WTC11 (cell line): ENCODE results near the gene CHI3L1. TPM values are rescaled to one million over a fixed set of nuclear protein-coding genes. Genes with fewer than 3 reads are reported as not detected.

Experiments
- ATAC-seq: fragments of 200-7000 bp; cut with Tn5 transposase; 2 replicates; pipeline ENCODE4 v1.10.0; 2021; ENCODE audit warnings: mild to moderate bottlenecking, moderate library complexity
- CTCF ChIA-PET: fragments of 300-600 bp; sonication (Branson Sonifier 250); formaldehyde crosslinking; loops from one replicate; lab custom pipeline; 2021; ENCODE audit warnings: antibody characterized with exemption; lab: Charles Lee
- POLR2A ChIA-PET: fragments of 350-600 bp; sonication (Branson Sonifier 250); formaldehyde crosslinking; loops from one replicate; lab custom pipeline; 2021; ENCODE audit warnings: antibody characterized with exemption; lab: Charles Lee
- DNase-seq: peaks from one replicate; pipeline ENCODE4 v3.0.0; 2021; ENCODE audit warnings: low spot score
- H3K27ac Mint-ChIP-seq: 2 replicates; pipeline ENCODE4 v1.8.0; 2021; ENCODE audit warnings: mixed read lengths
- H3K27me3 Mint-ChIP-seq: 2 replicates; pipeline ENCODE4 v1.8.0; 2021; ENCODE audit warnings: low read depth, mild to moderate bottlenecking, moderate library complexity, mixed read lengths
- H3K36me3 Mint-ChIP-seq: 2 replicates; pipeline ENCODE4 v1.8.0; 2021; ENCODE audit warnings: mixed read lengths
- H3K4me1 Mint-ChIP-seq: 2 replicates; pipeline ENCODE4 v1.8.0; 2022; ENCODE audit warnings: mixed read lengths
- H3K4me3 Mint-ChIP-seq: 2 replicates; pipeline ENCODE4 v1.8.0; 2021; ENCODE audit warnings: mild to moderate bottlenecking, moderate library complexity, mixed read lengths
- H3K9me3 Mint-ChIP-seq: 2 replicates; pipeline ENCODE4 v1.8.0; 2021; ENCODE audit warnings: mixed read lengths
- AFF4 ChIP-seq: sonication (generic); formaldehyde crosslinking; IDR thresholded peaks from 2 replicates; pipeline ENCODE4 v1.8.1; 2023; ENCODE audit warnings: mild to moderate bottlenecking, missing genetic modification reagents, borderline replicate concordance
- AR ChIP-seq: fragments of 250-450 bp; sonication (Bioruptor Pico); IDR thresholded peaks from 2 replicates; pipeline ENCODE4 v1.9.0; 2021; ENCODE audit warnings: mild to moderate bottlenecking
- ARID4B ChIP-seq: sonication (generic); formaldehyde crosslinking; IDR thresholded peaks from 2 replicates; pipeline ENCODE4 v1.8.0; 2023; ENCODE audit warnings: missing genetic modification reagents, mild to moderate bottlenecking, borderline replicate concordance
- CREB1 ChIP-seq: sonication (generic); formaldehyde crosslinking; IDR thresholded peaks from 2 replicates; pipeline ENCODE4 v1.8.0; 2023; ENCODE audit warnings: mild to moderate bottlenecking, missing genetic modification reagents
- EMX1 ChIP-seq: fragments of 250-450 bp; sonication (Bioruptor Pico); IDR thresholded peaks from 2 replicates; pipeline ENCODE4 v1.8.0; 2021; ENCODE audit warnings: mild to moderate bottlenecking
- ERG ChIP-seq: fragments of 250-450 bp; sonication (Bioruptor Pico); IDR thresholded peaks from 2 replicates; pipeline ENCODE4 v1.8.0; 2021; ENCODE audit warnings: mild to moderate bottlenecking
- FOXK1 ChIP-seq: sonication (generic); formaldehyde crosslinking; IDR thresholded peaks from 2 replicates; pipeline ENCODE4 v1.8.0; 2022; ENCODE audit warnings: mild to moderate bottlenecking, moderate library complexity, missing genetic modification reagents
- GRHL2 ChIP-seq: fragments of 250-450 bp; sonication (Bioruptor Pico); IDR thresholded peaks from 2 replicates; pipeline ENCODE4 v1.8.0; 2022; ENCODE audit warnings: mild to moderate bottlenecking, moderate library complexity; ENCODE audit not compliant: insufficient replicate concordance, severe bottlenecking
- OVOL2 ChIP-seq: fragments of 250-450 bp; sonication (Bioruptor Pico); IDR thresholded peaks from 2 replicates; pipeline ENCODE4 v1.9.0; 2021; ENCODE audit warnings: mild to moderate bottlenecking, borderline replicate concordance
- PREB ChIP-seq: sonication (generic); formaldehyde crosslinking; IDR thresholded peaks from 2 replicates; pipeline ENCODE4 v1.8.1; 2022; ENCODE audit warnings: mild to moderate bottlenecking, missing genetic modification reagents, moderate library complexity, borderline replicate concordance
- SP1 ChIP-seq: sonication (generic); formaldehyde crosslinking; conservative IDR thresholded peaks from 2 replicates; pipeline ENCODE4 v1.8.1; 2022; ENCODE audit warnings: missing genetic modification reagents
- STAT6 ChIP-seq: sonication (generic); formaldehyde crosslinking; conservative IDR thresholded peaks from 2 replicates; pipeline ENCODE4 v1.8.1; 2023; ENCODE audit warnings: mild to moderate bottlenecking, low read depth, missing genetic modification reagents, moderate library complexity
- ZMAT4 ChIP-seq: fragments of 250-450 bp; sonication (Bioruptor Pico); IDR thresholded peaks from 2 replicates; pipeline ENCODE4 v1.9.0; 2021; ENCODE audit warnings: mild to moderate bottlenecking
- ZNF219 ChIP-seq: sonication (generic); formaldehyde crosslinking; IDR thresholded peaks from 2 replicates; pipeline ENCODE4 v1.8.0; 2023; ENCODE audit warnings: missing genetic modification reagents, mild to moderate bottlenecking, borderline replicate concordance
- ZNF263 ChIP-seq: sonication (generic); formaldehyde crosslinking; IDR thresholded peaks from 2 replicates; pipeline ENCODE4 v1.8.1; 2022; ENCODE audit warnings: low read depth, mild to moderate bottlenecking, moderate library complexity, missing genetic modification reagents
- ZNF317 ChIP-seq: sonication (generic); formaldehyde crosslinking; IDR thresholded peaks from 2 replicates; pipeline ENCODE4 v1.8.1; 2023; ENCODE audit warnings: low read depth, mild to moderate bottlenecking, moderate library complexity, missing genetic modification reagents, borderline replicate concordance
- ZNF396 ChIP-seq: fragments of 250-450 bp; sonication (Bioruptor Pico); IDR thresholded peaks from 2 replicates; pipeline ENCODE4 v1.8.0; 2021; ENCODE audit warnings: mild to moderate bottlenecking, moderate library complexity, borderline replicate concordance
- total RNA-seq: library from RNA; stranded (reverse); gene quantifications from 3 replicates; pipeline ENCODE4 v1.2.3, GENCODE V29; 2021

CHI3L1 gene
- total RNA-seq, 1 experiment from 2014 or later, result 0.24 TPM

GRCh38 chr1:203161175-203161574 lies 25.3 kb downstream of the CHI3L1 start:
- Mint-ChIP-seq H3K27me3 (no peaks in the 10 kb centered on the region; the same call in none of the 2 replicates), H3K27ac (no peak overlapping the region), H3K4me1 (0 out of 2 replicates have a peak, but pooled peaks cover 3% of the 10 kb centered on the region), H3K9me3 (peaks cover 13% of the 10 kb centered on the region), H3K36me3 (peaks cover 3% of the 10 kb centered on the region; the same call in 1 of the 2 replicates), H3K4me3 (no peak overlapping the region)
- ChIA-PET CTCF (interaction anchor here (1.2 to 2.7 kb wide), 5 partner anchors 11 to 121 kb away, joined by 3 to 11 read pairs (median 9); no protein-coding TSS in a partner anchor), POLR2A (no interaction called here)
- DNase-seq (no peak), ATAC-seq (no peak)
- TF ChIP-seq OVOL2 (CRISPR knock-in tag) (no peak), FOXK1 (CRISPR knock-in tag) (no peak), CREB1 (no peak), ZNF317 (CRISPR knock-in tag) (no peak), PREB (no peak), ZNF263 (no peak), AFF4 (CRISPR knock-in tag) (no peak), SP1 (no peak), EMX1 (CRISPR knock-in tag) (no peak), ZNF219 (CRISPR knock-in tag) (no peak), STAT6 (CRISPR knock-in tag) (no peak), ARID4B (CRISPR knock-in tag) (no peak), ZNF396 (CRISPR knock-in tag) (no peak), ERG (CRISPR knock-in tag) (no peak), AR (no peak), GRHL2 (no peak), ZMAT4 (CRISPR knock-in tag) (no peak)
